Sigmoid colon (tissue), 7 donors: ENCODE data around the gene PPP1R15B. TPM values are rescaled to one million over a fixed set of nuclear protein-coding genes. Genes with fewer than 3 reads are reported as not detected.

Experiments
- DNase-seq: peaks from one replicate; pipeline ENCODE4 v3.0.0-alpha.2; 2019
- H3K27ac ChIP-seq, 4 donors: fragments of 200-600 bp; sonication (generic); one replicate each; pipeline ENCODE4 v1.5.1; 2016 to 2019; ENCODE audit warnings: mild to moderate bottlenecking in 1 of 4
- H3K27me3 ChIP-seq, 3 donors: fragments of 200-600 bp; sonication (generic); one replicate each; pipeline ENCODE4 v1.5.1; 2019; ENCODE audit warnings: mild to moderate bottlenecking in 1 of 3
- H3K36me3 ChIP-seq, 4 donors: fragments of 200-600 bp; sonication (generic); one replicate each; pipeline ENCODE4 v1.5.1; 2016 to 2019
- H3K4me1 ChIP-seq, 4 donors: fragments of 200-600 bp; sonication (generic); one replicate each; pipeline ENCODE4 v1.5.1; 2017 to 2019
- H3K4me3 ChIP-seq, 4 donors: fragments of 200-600 bp; sonication (generic); one replicate each; pipeline ENCODE4 v1.5.1; 2017 to 2019; ENCODE audit warnings: mild to moderate bottlenecking in 2 of 4, moderate library complexity in 1 of 4
- H3K9me3 ChIP-seq, 4 donors: fragments of 200-600 bp in 3 of 4; sonication (generic) in 3 of 4; one replicate each; pipeline versions ENCODE4 v1.5.1 to v1.6.1; 2013 to 2019
- CTCF ChIP-seq, 4 experiments: fragments of 450-650 bp in 3 of 4; fragments of 200-600 bp in 1 of 4; IDR thresholded peaks; one replicate each; pipeline ENCODE4 v1.5.1; 2016 to 2019; ENCODE audit warnings: antibody characterized with exemption in 4 of 4, mild to moderate bottlenecking in 3 of 4, moderate library complexity in 2 of 4
- EP300 ChIP-seq, 4 donors: sonication (generic); formaldehyde crosslinking; IDR thresholded peaks; one replicate each; pipeline ENCODE4 v1.6.1; 2017; ENCODE audit warnings: antibody characterized with exemption in 4 of 4
- POLR2A ChIP-seq, 2 donors: fragments of 450-650 bp; IDR thresholded peaks; one replicate each; pipeline ENCODE4 v1.6.1; 2016; ENCODE audit warnings: antibody characterized with exemption in 2 of 2, mild to moderate bottlenecking in 2 of 2, moderate library complexity in 2 of 2
- POLR2AphosphoS5 ChIP-seq, 4 donors: sonication (generic); formaldehyde crosslinking; IDR thresholded peaks; one replicate each; pipeline ENCODE4 v1.6.1; 2017; ENCODE audit warnings: antibody characterized with exemption in 4 of 4
- WGBS, 2 donors: extraction: QIAGEN DNeasy Blood & Tissue Kit; methylation state at CpG; one replicate each; pipeline ENCODE4 v1.1.7; 2013; 5-methylcytosine and 5-hydroxymethylcytosine counted together
- intact Hi-C: fragments of 100-400 bp; cut with DNase I; formaldehyde crosslinking; loops from one replicate; pipeline ENCODE4 v1.15.1; 2023
- polyA plus RNA-seq, 3 donors: library from polyadenylated mRNA; stranded (reverse); fragments of 200-250 nt; gene quantifications; one replicate each; pipeline ENCODE4 v1.2.3, GENCODE V29; 2013
- total RNA-seq, 4 donors: library from RNA; depleted of rRNA; stranded (reverse); fragments of >200 nt; gene quantifications; one replicate each; pipeline ENCODE4 v1.1.0, GENCODE V29; 2016
- donor health status: healthy with polysubstance abuse.
- donor health status: Bipolar disorder and iron deficiency.
- donor health status: healthy.

PPP1R15B gene
- total and polyA plus RNA-seq, 7 donors = 9.0 to 44.7 (median 40.0) TPM

DNA sequence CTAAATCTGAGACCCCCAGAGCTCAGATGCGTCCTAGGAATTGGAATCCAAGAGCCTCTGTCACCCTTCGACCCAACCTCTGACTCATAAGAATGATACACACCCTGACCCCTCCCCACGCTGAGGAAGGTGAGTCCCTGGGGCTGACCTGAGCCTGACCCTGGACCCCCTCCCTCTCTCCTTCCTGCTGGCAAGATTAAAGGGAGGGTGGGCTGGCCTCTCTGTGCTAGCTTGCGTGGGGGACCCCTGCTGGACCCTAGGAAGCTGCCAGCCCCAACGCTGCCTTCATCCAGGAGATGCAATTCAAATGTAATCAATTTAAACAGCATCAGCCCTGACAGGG, 52.5 kb downstream of the PPP1R15B start:
- Histone ChIP-seq H3K4me3 (peak overlapping the region in 2 of 4 donors; percentile 0 to 16), H3K36me3 (no peaks in the 10 kb centered on the region), H3K9me3 (no peaks in the 10 kb centered on the region), H3K27ac (peak overlapping the region in 1 of 4 donors; percentile 2), H3K4me1 (peaks cover 0 to 18% (median 16%) of the 10 kb centered on the region in 4 donors), H3K27me3 (peaks cover 4 to 21% (median 9%) of the 10 kb centered on the region in 3 donors)
- intact Hi-C loops = no loop called here
- peak; percentile 54 for DNase-seq
- TF ChIP-seq POLR2AphosphoS5 (IDR thresholded peaks at IDR 0.05) (no peak), POLR2A (IDR thresholded peaks at IDR 0.05) (no peak), EP300 (IDR thresholded peaks at IDR 0.05) (no peak), CTCF (IDR thresholded peaks at IDR 0.05) (no peak)
- 46 to 64% methylated on average over 5 of the region's 5 CpGs for WGBS, 2 donors

DNA sequence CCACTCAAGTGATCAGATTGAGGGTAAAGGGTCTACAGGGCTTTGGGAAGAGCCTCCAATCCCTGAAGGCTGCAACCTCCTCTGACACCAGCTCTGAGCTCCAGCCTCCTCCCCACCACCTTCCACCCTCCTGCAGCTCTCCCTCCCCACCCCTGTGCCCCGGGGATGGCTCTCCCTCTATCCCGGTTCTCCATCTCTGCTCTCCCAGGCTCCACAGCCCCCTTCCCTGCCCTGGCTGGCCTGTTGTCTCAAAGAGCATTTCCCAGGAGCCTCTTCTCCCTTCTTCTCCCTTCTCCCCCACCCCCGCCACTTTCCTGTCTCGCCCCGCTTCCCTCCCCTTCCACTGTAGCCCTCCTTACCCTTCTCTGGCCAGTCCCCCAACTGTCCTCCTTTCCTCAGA, 53.0 kb downstream of the PPP1R15B start:
- H3K27ac ChIP-seq = no peak overlapping the region
- intact Hi-C loops = no loop called here
- H3K4me1 ChIP-seq = peaks cover 0 to 16% (median 14%) of the 10 kb centered on the region in 4 donors
- TF ChIP-seq POLR2A (IDR thresholded peaks at IDR 0.05) (no peak), EP300 (IDR thresholded peaks at IDR 0.05) (no peak), CTCF (IDR thresholded peaks at IDR 0.05) (no peak), POLR2AphosphoS5 (IDR thresholded peaks at IDR 0.05) (no peak)
- H3K36me3 ChIP-seq = no peaks in the 10 kb centered on the region
- DNase-seq = peak; percentile 41
- H3K4me3 ChIP-seq = peak overlapping the region in 1 of 4 donors; percentile 16
- peaks cover 4 to 21% (median 9%) of the 10 kb centered on the region in 3 donors for H3K27me3 ChIP-seq
- no peaks in the 10 kb centered on the region for H3K9me3 ChIP-seq
- WGBS, 2 donors = 64 to 79% methylated on average over 5 of the region's 5 CpGs

- Histone ChIP-seq H3K27me3 (peaks cover 4 to 21% (median 9%) of the 10 kb centered on the region in 3 donors), H3K27ac (peak overlapping the region in 2 of 4 donors; percentile 1 to 7), H3K36me3 (no peaks in the 10 kb centered on the region), H3K4me1 (peaks cover 0 to 10% (median 6%) of the 10 kb centered on the region in 4 donors), H3K4me3 (no peak overlapping the region), H3K9me3 (no peaks in the 10 kb centered on the region)
- WGBS, 2 donors = 75 to 85% methylated on average over 23 of the region's 23 CpGs
- intact Hi-C loops = no loop called here
- DNase-seq = no peak
- TF ChIP-seq POLR2AphosphoS5 (IDR thresholded peaks at IDR 0.05) = no peak
- no peak for TF ChIP-seq POLR2A (IDR thresholded peaks at IDR 0.05)
Observed at GRCh38 chr1:204357551-204358490, 53.8 kb downstream of the PPP1R15B start.

DNA sequence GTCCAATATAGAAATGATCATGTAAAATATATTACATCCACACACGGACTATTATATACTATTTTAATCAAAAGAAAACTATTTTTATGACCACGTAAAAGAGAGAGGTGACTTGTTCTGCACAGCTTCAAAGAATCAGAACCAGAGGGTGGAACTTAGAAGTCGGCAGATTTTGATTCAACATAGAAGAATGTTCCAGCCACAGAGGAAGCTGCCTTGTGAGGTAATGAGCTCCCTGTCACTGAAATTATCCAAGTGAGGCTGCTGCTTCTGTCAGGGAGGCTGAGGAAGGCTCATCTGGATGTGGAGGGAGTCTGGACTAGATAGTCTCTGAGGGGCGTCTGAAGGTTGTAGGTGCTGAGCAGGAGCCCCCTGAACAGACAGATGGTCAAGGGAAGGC, 54.6 kb downstream of the PPP1R15B start:
- no peak for TF ChIP-seq EP300 (IDR thresholded peaks at IDR 0.05)
- no peak for TF ChIP-seq CTCF (IDR thresholded peaks at IDR 0.05)
- 62 to 65% methylated on average over 4 of the region's 4 CpGs for WGBS, 2 donors
- peak overlapping the region in 1 of 4 donors; percentile 1 for H3K27ac ChIP-seq

DNA sequence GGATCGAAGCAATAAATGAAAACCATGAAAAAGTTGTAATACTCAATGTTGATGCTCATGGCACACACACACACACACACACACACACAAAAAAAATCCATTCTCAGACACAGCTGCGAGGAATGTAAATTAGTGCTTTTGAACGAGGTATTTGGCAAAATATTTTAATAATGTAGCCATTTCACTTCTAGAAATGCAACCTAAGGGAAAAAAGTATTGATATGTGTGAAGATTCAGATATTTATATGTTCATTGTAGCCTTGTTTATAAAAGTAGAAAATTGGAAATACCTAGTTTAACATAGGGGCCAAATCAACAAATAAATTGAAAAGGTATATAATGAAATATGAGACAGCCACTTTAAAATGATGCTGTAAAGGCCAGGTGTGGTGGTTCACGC, 55.7 kb downstream of the PPP1R15B start:
- TF ChIP-seq CTCF (IDR thresholded peaks at IDR 0.05) = no peak
- no peak for TF ChIP-seq EP300 (IDR thresholded peaks at IDR 0.05)
- TF ChIP-seq POLR2A (IDR thresholded peaks at IDR 0.05) = no peak
- TF ChIP-seq POLR2AphosphoS5 (IDR thresholded peaks at IDR 0.05) = no peak
- Histone ChIP-seq H3K9me3 (no peaks in the 10 kb centered on the region), H3K27me3 (peaks cover 4 to 21% (median 9%) of the 10 kb centered on the region in 3 donors), H3K4me1 (peaks cover 0 to 12% (median 10%) of the 10 kb centered on the region in 4 donors), H3K36me3 (no peaks in the 10 kb centered on the region), H3K27ac (no peak overlapping the region), H3K4me3 (no peak overlapping the region)
- intact Hi-C loops = no loop called here
- no peak for DNase-seq
- 89 to 91% methylated on average over 4 of the region's 4 CpGs for WGBS, 2 donors

More for the DNA sequence above, 54.6 kb downstream of the PPP1R15B start:
- intact Hi-C loops = no loop called here
- Histone ChIP-seq H3K9me3 (no peaks in the 10 kb centered on the region), H3K36me3 (no peaks in the 10 kb centered on the region), H3K4me1 (peaks cover 0 to 10% (median 6%) of the 10 kb centered on the region in 4 donors), H3K27me3 (peaks cover 4 to 21% (median 9%) of the 10 kb centered on the region in 3 donors), H3K4me3 (no peak overlapping the region)
- DNase-seq = no peak
